SU-DHL-6 (cell line): ENCODE results near the gene AKR1B1.

Experiments used
- H2AFZ ChIP-seq: fragments of 200-600 bp; sonication (generic); 2 replicates; pipeline ENCODE4 v1.6.1; 2014; ENCODE audit warnings: low read depth, mild to moderate bottlenecking, moderate library complexity, mixed read lengths, antibody characterized with exemption, low read length; ENCODE audit not compliant: severe bottlenecking
- H3F3A ChIP-seq: fragments of 200-600 bp; shearing (Covaris generic); 2 replicates; pipeline ENCODE4 v1.6.0; 2016; ENCODE audit warnings: antibody characterized with exemption, mild to moderate bottlenecking; ENCODE audit not compliant: insufficient read depth
- H3K27ac ChIP-seq: fragments of 200-600 bp; sonication (generic); 2 replicates; pipeline ENCODE4 v1.5.1; 2016; ENCODE audit warnings: low read depth, mild to moderate bottlenecking, low read length, moderate library complexity, mixed read lengths
- H3K27me3 ChIP-seq: fragments of 200-600 bp; sonication (generic), shearing (Covaris generic); 2 replicates; pipeline ENCODE4 v1.6.0; 2014; ENCODE audit warnings: mild to moderate bottlenecking, low read length
- H3K36me3 ChIP-seq: fragments of 200-600 bp; sonication (generic); 2 replicates; pipeline ENCODE4 v1.6.1; 2014; ENCODE audit warnings: mild to moderate bottlenecking, low read length, mixed read lengths
- H3K4me2 ChIP-seq: fragments of 300-600, 200-600 bp; shearing (Covaris generic), sonication (generic); 2 replicates; pipeline ENCODE4 v1.6.0; 2014; ENCODE audit warnings: low read length, low read depth, mild to moderate bottlenecking; ENCODE audit not compliant: poor library complexity, severe bottlenecking
- H3K4me3 ChIP-seq: fragments of 200-600 bp; sonication (generic); 2 replicates; pipeline ENCODE4 v1.5.1; 2014; ENCODE audit warnings: antibody characterized with exemption, low read length, mild to moderate bottlenecking, mixed read lengths; ENCODE audit not compliant: insufficient read depth, poor library complexity, severe bottlenecking
- H3K79me2 ChIP-seq: fragments of 200-600 bp; sonication (generic); 2 replicates; pipeline ENCODE4 v1.6.1; 2014; ENCODE audit warnings: mild to moderate bottlenecking, low read length, moderate library complexity; ENCODE audit not compliant: insufficient read depth
- H3K9ac ChIP-seq: fragments of 200-600 bp; sonication (generic); 2 replicates; pipeline ENCODE4 v1.7.0; 2014; ENCODE audit warnings: mild to moderate bottlenecking, low read length
- H3K9me2 ChIP-seq: fragments of 200-600 bp; sonication (generic); replicated peaks from 2 replicates; pipeline ENCODE4 v1.6.1; 2014; ENCODE audit warnings: low read length; ENCODE audit not compliant: insufficient read depth
- H3K9me3 ChIP-seq: fragments of 200-600 bp; sonication (generic); 2 replicates; pipeline ENCODE4 v1.6.1; 2014; ENCODE audit warnings: low read length, mixed read lengths; ENCODE audit not compliant: insufficient read depth
- H4K20me1 ChIP-seq: fragments of 200-600 bp; sonication (generic); 2 replicates; pipeline ENCODE4 v1.6.1; 2014; ENCODE audit warnings: low read depth, mild to moderate bottlenecking, antibody characterized with exemption, low read length, moderate library complexity, mixed read lengths
- CTCF ChIP-seq: fragments of 200-600 bp; sonication (generic); IDR thresholded peaks from one replicate; pipeline ENCODE4 v1.5.1; 2017; ENCODE audit warnings: antibody characterized with exemption, mild to moderate bottlenecking, low read length, moderate library complexity; ENCODE audit not compliant: insufficient read depth, poor library complexity, severe bottlenecking
- EZH2phosphoT487 ChIP-seq: fragments of 200-600 bp; sonication (generic), shearing (Covaris generic); conservative IDR thresholded peaks from 2 replicates; pipeline ENCODE4 v1.6.1; 2018; ENCODE audit warnings: mild to moderate bottlenecking, antibody characterized with exemption, low read length, moderate library complexity, mixed read lengths

The AKR1B1 gene

DNA sequence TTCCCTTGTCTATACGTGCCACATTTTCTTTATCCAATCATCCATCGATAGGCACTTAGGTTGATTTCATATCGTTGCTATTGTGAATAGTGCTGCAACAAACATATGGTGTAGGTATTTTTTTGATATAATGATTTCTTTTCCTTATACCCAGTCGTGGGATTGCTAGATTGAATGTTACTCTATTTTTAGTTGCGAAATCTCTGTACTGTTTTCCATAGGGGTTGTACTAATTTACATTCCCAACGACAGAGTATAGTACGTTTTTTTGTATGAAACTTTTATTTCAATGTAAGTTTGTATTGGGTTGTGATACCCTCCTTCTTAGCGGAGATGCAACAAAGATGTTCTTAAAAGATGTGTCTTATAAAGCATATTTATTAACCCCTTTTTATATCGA lies 30.0 kb downstream of the AKR1B1 start:
- no peaks in the 10 kb centered on the region for H3K9me2 ChIP-seq
- TF ChIP-seq CTCF (no peak), EZH2phosphoT487 (no peak)
- H3K4me2 ChIP-seq = no peak overlapping the region
- H3K79me2 ChIP-seq = no peaks in the 10 kb centered on the region
- H3F3A ChIP-seq = no peaks in the 10 kb centered on the region
- H3K9me3 ChIP-seq = no peaks in the 10 kb centered on the region
- no peak overlapping the region for H3K9ac ChIP-seq
- no peaks in the 10 kb centered on the region for H3K36me3 ChIP-seq
- H4K20me1 ChIP-seq = no peaks in the 10 kb centered on the region
- H3K27ac ChIP-seq = no peak overlapping the region
- H2AFZ ChIP-seq = no peak overlapping the region
- no peaks in the 10 kb centered on the region for H3K27me3 ChIP-seq
- no peak overlapping the region for H3K4me3 ChIP-seq

DNA sequence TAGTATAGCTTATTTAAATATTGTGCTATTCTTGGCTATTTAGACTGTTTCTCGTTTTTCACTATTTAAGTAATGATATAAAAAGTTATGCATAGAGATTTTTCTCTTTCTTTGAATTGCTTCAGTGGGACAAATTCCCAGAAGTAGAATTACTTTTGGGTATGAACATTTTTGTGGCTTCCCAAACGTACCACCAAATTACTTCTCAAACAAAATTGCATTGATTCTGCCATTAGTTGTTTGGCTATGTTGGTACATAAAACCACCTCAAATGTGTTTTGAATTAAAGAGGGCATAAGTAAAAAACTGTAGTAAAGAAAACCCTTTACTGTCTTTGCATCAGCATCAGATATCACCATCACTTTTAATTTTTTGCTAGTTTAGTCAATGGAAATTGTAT lies 31.0 kb downstream of the AKR1B1 start:
- no peaks in the 10 kb centered on the region for H4K20me1 ChIP-seq
- TF ChIP-seq EZH2phosphoT487 (no peak), CTCF (no peak)
- no peaks in the 10 kb centered on the region for H3K36me3 ChIP-seq
- H2AFZ ChIP-seq = no peak overlapping the region
- no peaks in the 10 kb centered on the region for H3K9me2 ChIP-seq
- no peak overlapping the region for H3K27ac ChIP-seq
- no peaks in the 10 kb centered on the region for H3K9me3 ChIP-seq
- no peak overlapping the region for H3K9ac ChIP-seq
- H3K4me3 ChIP-seq = no peak overlapping the region
- no peaks in the 10 kb centered on the region for H3F3A ChIP-seq
- no peaks in the 10 kb centered on the region for H3K79me2 ChIP-seq
- no peaks in the 10 kb centered on the region for H3K27me3 ChIP-seq
- no peak overlapping the region for H3K4me2 ChIP-seq

DNA sequence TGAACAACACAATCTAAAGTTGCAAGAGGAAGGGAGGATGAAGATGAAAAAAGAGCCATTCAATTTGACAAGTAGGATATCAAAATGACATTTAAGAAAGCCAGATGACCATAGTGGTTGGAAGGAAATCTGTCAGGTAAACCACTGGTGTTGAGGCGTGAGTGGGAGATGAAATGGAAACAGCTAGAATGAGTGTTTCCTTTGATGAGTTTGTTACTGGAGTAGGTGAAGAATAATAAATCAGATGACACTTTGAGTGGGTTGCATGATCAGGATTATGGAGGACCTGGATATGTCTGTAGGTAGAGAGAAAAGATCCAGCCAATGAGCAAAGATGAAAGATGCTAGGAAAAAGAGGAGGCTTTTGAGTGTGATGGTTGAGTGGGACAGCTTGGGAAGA lies 33.1 kb downstream of the AKR1B1 start:
- TF ChIP-seq CTCF (no peak), EZH2phosphoT487 (no peak)
- H2AFZ ChIP-seq = no peak overlapping the region
- H3K4me3 ChIP-seq = no peak overlapping the region
- no peaks in the 10 kb centered on the region for H3K9me2 ChIP-seq
- H3K9me3 ChIP-seq = no peaks in the 10 kb centered on the region
- H3K27ac ChIP-seq = no peak overlapping the region
- H3K9ac ChIP-seq = no peak overlapping the region
- H3K79me2 ChIP-seq = no peaks in the 10 kb centered on the region
- no peaks in the 10 kb centered on the region for H3K36me3 ChIP-seq
- no peaks in the 10 kb centered on the region for H3K27me3 ChIP-seq
- H4K20me1 ChIP-seq = no peaks in the 10 kb centered on the region
- no peaks in the 10 kb centered on the region for H3F3A ChIP-seq
- no peak overlapping the region for H3K4me2 ChIP-seq

DNA sequence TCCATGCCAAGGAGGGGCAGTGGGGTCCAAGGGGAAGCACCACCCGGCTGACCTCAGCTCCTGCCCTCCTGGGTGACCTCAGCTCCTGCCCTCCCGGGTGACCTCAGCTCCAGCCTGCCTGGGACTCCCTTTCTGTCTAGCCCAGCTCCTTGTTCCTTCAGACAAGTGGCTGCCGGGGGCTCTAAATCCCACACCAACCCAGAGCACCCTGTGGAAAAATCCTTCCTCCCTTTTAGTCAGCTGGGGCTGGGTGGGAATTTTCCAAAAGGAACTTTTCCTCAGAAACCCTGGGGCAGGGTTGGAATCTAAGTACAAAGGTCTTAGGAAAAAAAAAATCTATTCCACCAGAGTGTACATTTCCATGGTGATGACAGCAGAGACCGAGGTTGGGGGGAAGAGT lies 36.3 kb downstream of the AKR1B1 start:
- no peak overlapping the region for H3K9ac ChIP-seq
- H4K20me1 ChIP-seq = no peaks in the 10 kb centered on the region
- H3K27ac ChIP-seq = no peak overlapping the region
- TF ChIP-seq EZH2phosphoT487 (no peak), CTCF (no peak)
- no peak overlapping the region for H3K4me2 ChIP-seq
- no peaks in the 10 kb centered on the region for H3K36me3 ChIP-seq
- H2AFZ ChIP-seq = no peak overlapping the region
- H3K4me3 ChIP-seq = no peak overlapping the region
- no peaks in the 10 kb centered on the region for H3K9me2 ChIP-seq
- H3K9me3 ChIP-seq = no peaks in the 10 kb centered on the region
- H3K79me2 ChIP-seq = no peaks in the 10 kb centered on the region
- no peaks in the 10 kb centered on the region for H3K27me3 ChIP-seq
- H3F3A ChIP-seq = no peaks in the 10 kb centered on the region
